ENCODE data around the gene TRIO.

TRIO gene

DNA sequence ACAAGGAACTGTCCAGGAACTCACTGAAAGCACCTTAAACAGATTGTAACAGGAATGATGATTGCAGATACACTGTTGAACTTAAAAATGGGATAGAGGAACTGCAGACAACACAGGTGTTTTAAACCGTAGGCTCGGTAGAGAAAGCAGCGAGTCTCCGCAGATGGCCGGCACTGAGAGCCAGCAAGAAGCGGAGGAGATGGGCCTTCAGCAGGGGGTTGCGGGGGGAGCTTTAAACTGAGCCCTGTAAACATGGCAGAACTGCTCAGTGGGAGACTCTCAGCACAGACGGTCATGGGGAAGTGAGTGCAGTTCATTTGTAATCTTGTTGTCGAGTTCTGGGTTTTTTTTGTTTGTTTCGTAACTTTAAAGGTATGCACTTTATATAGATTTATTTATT lies 283.4 kb downstream of the TRIO start:
- no peaks in the 10 kb centered on the region for H3K9me3 ChIP-seq (ENCODE audit: insufficient read depth, low read length)
- no peak overlapping the region for H3K4me2 ChIP-seq (ENCODE audit: low read depth, low read length, poor library complexity, severe bottlenecking)
- H3K36me3 ChIP-seq (ENCODE audit: low read length) = no peaks in the 10 kb centered on the region
- H3K4me3 ChIP-seq (ENCODE audit: insufficient read depth, low read length, poor library complexity, severe bottlenecking) = no peak overlapping the region
- no peaks in the 10 kb centered on the region for H3K9me2 ChIP-seq (replicated peaks; ENCODE audit: insufficient read depth, low read length)
- H3F3A ChIP-seq (ENCODE audit: insufficient read depth) = no peaks in the 10 kb centered on the region
- H3K79me2 ChIP-seq (ENCODE audit: insufficient read depth, low read length) = no peaks in the 10 kb centered on the region
- no peak overlapping the region for H3K9ac ChIP-seq (ENCODE audit: low read length)
- no peak overlapping the region for H2AFZ ChIP-seq (ENCODE audit: low read depth, low read length, severe bottlenecking)
- TF ChIP-seq, protein P1, sequence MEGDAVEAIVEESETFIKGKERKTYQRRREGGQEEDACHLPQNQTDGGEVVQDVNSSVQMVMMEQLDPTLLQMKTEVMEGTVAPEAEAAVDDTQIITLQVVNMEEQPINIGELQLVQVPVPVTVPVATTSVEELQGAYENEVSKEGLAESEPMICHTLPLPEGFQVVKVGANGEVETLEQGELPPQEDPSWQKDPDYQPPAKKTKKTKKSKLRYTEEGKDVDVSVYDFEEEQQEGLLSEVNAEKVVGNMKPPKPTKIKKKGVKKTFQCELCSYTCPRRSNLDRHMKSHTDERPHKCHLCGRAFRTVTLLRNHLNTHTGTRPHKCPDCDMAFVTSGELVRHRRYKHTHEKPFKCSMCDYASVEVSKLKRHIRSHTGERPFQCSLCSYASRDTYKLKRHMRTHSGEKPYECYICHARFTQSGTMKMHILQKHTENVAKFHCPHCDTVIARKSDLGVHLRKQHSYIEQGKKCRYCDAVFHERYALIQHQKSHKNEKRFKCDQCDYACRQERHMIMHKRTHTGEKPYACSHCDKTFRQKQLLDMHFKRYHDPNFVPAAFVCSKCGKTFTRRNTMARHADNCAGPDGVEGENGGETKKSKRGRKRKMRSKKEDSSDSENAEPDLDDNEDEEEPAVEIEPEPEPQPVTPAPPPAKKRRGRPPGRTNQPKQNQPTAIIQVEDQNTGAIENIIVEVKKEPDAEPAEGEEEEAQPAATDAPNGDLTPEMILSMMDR (IDR thresholded peaks at IDR 0.05; ENCODE audit: insufficient read depth, low read length, poor library complexity, severe bottlenecking) = no peak
- no peak for TF ChIP-seq EZH2phosphoT487 (conservative IDR thresholded peaks at IDR 0.05; ENCODE audit: low read length)
- H3K27me3 ChIP-seq (ENCODE audit: low read length) = no peaks in the 10 kb centered on the region
- no peaks in the 10 kb centered on the region for H4K20me1 ChIP-seq (ENCODE audit: low read depth, low read length)
- H3K27ac ChIP-seq (ENCODE audit: low read depth, low read length) = no peak overlapping the region

DNA sequence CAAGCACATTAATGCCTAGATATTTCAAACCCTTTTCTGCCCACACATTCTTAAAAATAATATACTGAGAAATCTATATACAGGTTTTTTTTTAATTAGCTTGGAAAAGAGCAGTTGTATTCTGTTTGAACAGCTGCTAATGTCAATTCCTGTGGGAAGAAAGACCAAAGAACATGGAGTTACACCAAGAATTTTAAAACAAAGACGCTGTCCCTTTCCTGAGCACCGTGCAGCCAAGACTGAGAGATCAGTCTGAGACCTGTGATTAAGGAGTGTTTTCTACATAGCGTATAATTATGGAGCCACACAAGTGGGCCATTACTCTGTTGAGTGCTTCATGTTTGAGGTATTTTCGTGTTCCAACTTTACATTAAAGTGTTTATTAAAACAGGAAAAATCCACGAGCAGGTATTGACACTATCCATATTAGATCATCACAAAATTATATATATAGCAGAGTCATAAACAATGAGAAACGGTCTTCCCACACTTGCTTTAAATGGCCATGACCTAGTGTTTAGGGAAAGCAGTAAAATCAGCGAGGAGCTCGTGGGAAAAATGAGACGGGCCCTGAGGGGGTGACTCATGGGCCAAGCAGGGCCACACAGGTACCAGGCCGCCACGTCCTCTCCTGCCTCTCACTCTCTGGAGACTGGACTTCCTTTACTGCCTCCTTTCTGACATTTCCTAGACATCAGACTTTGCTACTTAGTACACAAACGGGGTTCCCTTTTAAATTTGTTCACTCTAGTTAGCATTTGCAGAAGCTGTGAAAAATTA lies 285.4 kb downstream of the TRIO start:
- no peak overlapping the region for H3K4me2 ChIP-seq (ENCODE audit: low read depth, low read length, poor library complexity, severe bottlenecking)
- no peaks in the 10 kb centered on the region for H3K27me3 ChIP-seq (ENCODE audit: low read length)
- no peaks in the 10 kb centered on the region for H3K9me2 ChIP-seq (replicated peaks; ENCODE audit: insufficient read depth, low read length)
- no peaks in the 10 kb centered on the region for H3K79me2 ChIP-seq (ENCODE audit: insufficient read depth, low read length)
- no peaks in the 10 kb centered on the region for H3K9me3 ChIP-seq (ENCODE audit: insufficient read depth, low read length)
- TF ChIP-seq, protein P1 (IDR thresholded peaks at IDR 0.05; ENCODE audit: insufficient read depth, low read length, poor library complexity, severe bottlenecking) = no peak
- no peak for TF ChIP-seq EZH2phosphoT487 (conservative IDR thresholded peaks at IDR 0.05; ENCODE audit: low read length)
- no peaks in the 10 kb centered on the region for H3F3A ChIP-seq (ENCODE audit: insufficient read depth)
- no peaks in the 10 kb centered on the region for H3K36me3 ChIP-seq (ENCODE audit: low read length)
- no peaks in the 10 kb centered on the region for H4K20me1 ChIP-seq (ENCODE audit: low read depth, low read length)
- no peak overlapping the region for H3K27ac ChIP-seq (ENCODE audit: low read depth, low read length)
- no peak overlapping the region for H3K9ac ChIP-seq (ENCODE audit: low read length)
- H3K4me3 ChIP-seq (ENCODE audit: insufficient read depth, low read length, poor library complexity, severe bottlenecking) = no peak overlapping the region
- no peak overlapping the region for H2AFZ ChIP-seq (ENCODE audit: low read depth, low read length, severe bottlenecking)

DNA sequence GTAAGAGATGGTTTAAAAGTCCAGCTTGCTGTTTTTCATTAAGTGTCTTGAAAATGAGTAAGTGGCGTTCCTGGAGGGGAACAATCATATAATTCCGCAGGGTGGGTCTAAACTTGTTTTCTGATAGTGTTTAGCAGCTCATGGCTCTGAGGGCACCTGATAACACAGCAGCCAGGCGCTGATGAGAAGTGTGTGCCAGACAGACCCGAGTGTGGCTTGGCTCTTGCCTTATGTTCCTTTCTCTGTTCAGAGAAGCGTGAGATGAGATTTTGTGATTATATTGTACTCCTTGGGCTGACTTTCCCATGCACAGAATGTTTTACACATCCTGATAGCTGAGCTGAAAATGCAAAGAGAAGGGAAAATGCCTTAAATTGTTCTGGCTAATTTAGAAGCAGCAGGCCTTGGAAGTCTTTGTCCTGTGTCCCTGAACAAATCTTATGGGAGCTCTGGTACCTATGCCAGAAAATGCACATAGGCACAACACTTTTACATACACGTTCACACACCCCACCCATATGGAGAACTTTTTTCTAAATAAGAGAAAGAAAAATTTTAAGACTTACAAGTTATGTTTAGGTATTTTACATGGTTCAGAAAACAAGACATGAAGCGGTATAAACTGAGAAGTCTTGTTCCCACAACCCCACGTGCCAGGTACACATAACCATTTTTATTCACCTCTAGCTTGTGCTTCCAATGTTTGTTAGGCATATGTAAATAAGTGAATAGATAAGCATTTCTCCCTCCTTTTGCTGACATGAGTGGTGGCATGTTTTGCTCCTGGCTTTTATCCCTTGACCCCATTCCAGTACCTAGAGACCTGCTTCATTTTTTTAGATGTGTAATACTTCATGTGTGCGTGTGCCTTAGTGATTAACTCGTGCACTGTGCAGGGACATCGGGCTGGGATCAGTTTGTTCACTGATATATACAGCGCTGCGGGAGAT lies 286.2 kb downstream of the TRIO start:
- no peaks in the 10 kb centered on the region for H4K20me1 ChIP-seq (ENCODE audit: low read depth, low read length)
- no peak overlapping the region for H2AFZ ChIP-seq (ENCODE audit: low read depth, low read length, severe bottlenecking)
- no peaks in the 10 kb centered on the region for H3K9me2 ChIP-seq (replicated peaks; ENCODE audit: insufficient read depth, low read length)
- H3F3A ChIP-seq (ENCODE audit: insufficient read depth) = no peaks in the 10 kb centered on the region
- TF ChIP-seq EZH2phosphoT487 (conservative IDR thresholded peaks at IDR 0.05; ENCODE audit: low read length) = no peak
- TF ChIP-seq, protein P1 (IDR thresholded peaks at IDR 0.05; ENCODE audit: insufficient read depth, low read length, poor library complexity, severe bottlenecking) = no peak
- no peak overlapping the region for H3K9ac ChIP-seq (ENCODE audit: low read length)
- no peak overlapping the region for H3K27ac ChIP-seq (ENCODE audit: low read depth, low read length)
- no peak overlapping the region for H3K4me3 ChIP-seq (ENCODE audit: insufficient read depth, low read length, poor library complexity, severe bottlenecking)
- no peaks in the 10 kb centered on the region for H3K9me3 ChIP-seq (ENCODE audit: insufficient read depth, low read length)
- H3K4me2 ChIP-seq (ENCODE audit: low read depth, low read length, poor library complexity, severe bottlenecking) = no peak overlapping the region
- H3K36me3 ChIP-seq (ENCODE audit: low read length) = no peaks in the 10 kb centered on the region
- no peaks in the 10 kb centered on the region for H3K27me3 ChIP-seq (ENCODE audit: low read length)
- no peaks in the 10 kb centered on the region for H3K79me2 ChIP-seq (ENCODE audit: insufficient read depth, low read length)
